Measurements from ENCODE around the gene CCDC78.

The CCDC78 gene

DNA sequence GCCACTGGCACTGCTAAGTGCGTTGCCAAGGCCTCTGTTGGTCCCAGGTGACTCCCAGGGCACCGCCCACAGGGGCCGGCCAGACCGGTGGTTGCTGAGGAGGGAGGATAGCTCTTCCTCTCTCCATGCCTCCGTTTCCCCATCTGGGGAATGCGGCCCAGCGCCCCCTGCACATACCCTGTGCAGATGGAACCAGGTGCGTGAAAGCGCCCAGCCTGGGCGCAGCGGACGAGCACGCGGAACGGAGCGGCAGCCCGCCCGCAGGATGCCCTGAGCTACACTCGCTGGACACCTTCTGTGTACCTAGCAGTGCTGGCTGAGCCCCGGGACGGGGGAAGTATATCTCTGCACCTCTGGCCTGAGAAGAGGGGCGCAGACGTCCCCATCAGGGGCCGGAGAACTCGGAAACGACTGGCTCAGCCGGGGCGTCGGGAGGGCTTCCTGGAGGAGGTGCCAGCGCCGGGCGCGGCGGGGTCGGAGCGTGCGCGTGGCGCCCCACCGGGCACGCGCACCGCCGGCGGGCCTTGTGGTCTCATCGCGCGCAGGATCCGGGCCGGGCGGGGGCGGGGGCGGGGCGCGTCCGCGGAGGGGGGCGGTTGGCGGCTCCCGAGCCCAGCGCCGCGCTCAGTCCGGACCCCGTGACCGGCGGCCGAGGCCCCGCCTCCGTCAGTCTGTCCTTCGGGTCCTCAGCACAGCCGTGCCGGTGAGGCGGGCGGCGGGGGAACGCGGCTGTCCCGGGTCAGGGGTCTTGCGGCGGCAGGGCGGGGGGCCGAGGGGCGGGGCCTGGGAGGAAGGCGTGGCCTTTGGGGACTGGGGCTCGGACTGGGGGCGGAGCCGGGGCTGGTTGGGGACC, at the start of gene CCDC78, which contains the start of gene HAGHL:
Gene CCDC78, minus strand, starts transcription at position 6 of the 853 bp plus-strand sequence. CDS start 76 bp downstream, outside the sequence.
Gene HAGHL, plus strand, starts transcription at position 669 of the 853 bp plus-strand sequence. CDS start 404 bp downstream, outside the sequence.
- no peak for DNase-seq (ENCODE audit: low read depth, low spot score)
- H3K27ac ChIP-seq = peak within 1 kb of the TSS; percentile 45

DNA sequence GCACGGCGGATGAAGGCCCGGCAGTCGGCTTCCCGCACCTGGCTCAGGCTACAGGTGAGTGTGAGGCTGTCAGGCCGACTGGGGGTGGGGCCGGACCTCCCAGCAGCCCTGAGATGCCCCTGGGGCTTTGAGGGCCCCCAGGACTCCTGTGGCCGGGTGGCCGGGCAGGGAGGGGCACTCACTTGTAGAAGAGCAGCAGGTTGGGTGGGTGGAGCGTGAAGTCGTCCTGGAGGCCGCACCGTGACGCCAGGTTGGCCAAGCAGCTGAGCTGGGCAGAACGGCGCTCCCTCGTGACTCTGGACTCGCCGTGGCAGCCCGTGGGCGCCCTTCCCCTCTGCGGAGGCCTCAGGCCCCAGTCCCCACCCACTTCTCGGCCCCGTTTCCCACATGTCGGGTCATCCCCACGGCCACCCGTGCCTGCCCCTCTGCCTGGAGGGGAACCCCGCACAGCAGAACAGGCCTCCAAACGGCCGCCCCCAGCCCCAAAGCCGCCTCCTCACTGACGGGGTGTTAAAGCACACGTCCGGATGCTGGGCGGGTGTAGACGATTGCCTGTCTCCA, 49.1 kb upstream of the CCDC78 start:
- DNase-seq (ENCODE audit: low read depth, low spot score) = no peak
- no peak overlapping the region for H3K27ac ChIP-seq

DNA sequence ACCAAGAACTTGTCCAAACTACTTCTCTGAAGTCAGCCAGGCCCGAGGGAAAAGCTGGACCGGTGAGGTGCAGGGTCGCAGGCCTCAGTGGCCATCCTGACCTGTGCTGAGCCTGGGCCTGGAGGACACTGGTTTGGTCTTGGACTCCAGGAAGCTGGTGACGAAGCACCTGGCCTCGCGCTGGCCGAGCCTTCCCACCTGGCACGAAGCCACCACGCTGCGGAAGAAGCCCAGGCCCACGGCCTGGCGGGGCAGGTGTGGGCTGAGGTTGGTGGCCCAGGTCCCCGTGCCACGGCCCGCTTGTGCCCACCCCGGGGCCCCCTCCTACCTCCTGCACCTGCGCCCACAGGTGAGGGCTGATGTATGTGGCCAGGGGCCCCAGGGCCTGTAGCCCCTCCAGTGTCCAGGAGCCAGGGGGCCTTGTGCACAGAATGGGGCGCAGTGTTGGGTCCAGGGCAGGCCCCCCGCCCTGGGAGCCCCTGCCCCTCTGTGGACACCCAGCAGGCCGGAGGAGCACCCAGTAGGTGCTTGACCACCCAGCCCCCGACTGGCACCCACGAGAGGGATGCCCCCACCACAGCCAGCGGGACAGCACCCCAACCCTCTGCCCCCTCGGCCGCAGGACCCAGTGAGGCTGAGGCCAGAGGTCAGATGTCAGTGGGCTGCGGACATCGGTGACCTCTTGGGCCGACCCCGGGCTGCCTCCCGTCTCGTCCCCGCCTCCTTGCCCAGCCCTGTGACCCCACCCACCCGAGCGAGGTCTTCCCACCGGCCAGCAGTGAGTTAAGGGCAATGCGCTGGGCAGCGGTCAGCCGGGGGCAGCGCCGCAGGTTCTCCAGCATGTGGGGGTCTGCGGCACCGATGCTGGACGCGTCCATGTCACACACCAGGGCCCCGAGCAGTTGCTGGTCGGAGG, 48.1 kb upstream of the CCDC78 start:
- DNase-seq (ENCODE audit: low read depth, low spot score) = no peak
- no peak overlapping the region for H3K27ac ChIP-seq

DNA sequence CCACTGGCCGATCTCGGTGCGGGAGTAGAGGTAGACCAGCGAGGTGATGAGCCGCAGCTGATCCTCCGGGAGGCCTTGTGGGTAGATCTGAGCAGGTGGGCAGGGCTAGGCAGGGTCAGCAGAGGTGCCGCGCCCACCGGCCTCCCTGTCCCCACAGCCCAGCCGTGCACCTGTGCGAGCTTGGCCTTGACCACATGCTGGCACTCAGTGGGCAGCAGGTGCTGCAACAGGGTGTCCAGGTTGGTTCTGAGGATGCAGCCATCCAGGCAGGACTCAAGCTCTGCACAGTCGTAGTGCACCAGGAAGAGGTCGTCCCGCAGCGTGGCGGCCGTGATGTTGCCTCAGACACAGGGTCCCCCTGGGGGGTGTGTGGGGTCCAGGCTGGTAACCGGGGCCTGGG, 46.7 kb upstream of the CCDC78 start:
- no peak for DNase-seq (ENCODE audit: low read depth, low spot score)

DNA sequence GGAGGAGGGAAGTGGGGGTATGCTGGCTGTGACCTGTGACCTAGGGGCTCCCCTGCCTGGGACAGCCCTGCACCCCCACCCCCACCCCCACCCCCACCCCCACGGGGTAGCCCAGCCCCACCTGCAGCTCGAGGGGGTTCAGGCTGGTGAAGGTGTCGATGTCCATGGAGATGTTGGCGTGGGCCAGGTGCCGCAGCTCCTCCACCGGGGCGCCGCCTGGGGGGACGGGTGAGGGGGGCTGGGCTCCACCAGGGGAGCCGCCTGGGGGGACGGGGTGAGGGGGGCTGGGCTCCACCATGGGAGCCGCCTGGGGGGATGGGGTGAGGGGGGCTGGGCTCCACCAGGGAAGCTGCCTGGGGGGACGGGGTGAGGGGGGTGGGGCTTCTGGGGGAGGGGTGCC, 44.2 kb upstream of the CCDC78 start:
- DNase-seq (ENCODE audit: low read depth, low spot score) = no peak
- no peak overlapping the region for H3K27ac ChIP-seq

More for the DNA sequence above, 46.7 kb upstream of the CCDC78 start:
- no peak overlapping the region for H3K27ac ChIP-seq

DNA sequence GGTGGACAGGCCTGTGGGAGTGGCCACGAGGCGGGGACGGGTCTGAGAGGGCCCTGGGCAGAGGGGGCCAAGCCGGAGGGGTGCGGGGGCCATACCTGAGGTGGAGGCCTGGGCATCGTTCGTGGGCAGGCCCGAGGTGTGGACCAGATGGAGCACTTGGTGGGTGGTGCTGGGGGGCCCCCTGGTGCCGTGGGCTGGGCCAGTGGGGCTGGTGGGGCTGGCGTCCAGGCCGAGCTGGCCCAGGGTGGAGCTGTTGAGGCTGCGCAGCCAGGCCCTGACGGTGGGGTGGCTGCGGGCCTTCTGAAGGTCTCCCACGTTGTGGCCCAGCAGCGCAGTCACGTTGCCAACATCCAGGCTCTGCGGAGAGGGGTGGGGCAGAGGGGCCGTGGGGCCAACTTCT, 43.7 kb upstream of the CCDC78 start:
- no peak for DNase-seq (ENCODE audit: low read depth, low spot score)
- H3K27ac ChIP-seq = no peak overlapping the region

DNA sequence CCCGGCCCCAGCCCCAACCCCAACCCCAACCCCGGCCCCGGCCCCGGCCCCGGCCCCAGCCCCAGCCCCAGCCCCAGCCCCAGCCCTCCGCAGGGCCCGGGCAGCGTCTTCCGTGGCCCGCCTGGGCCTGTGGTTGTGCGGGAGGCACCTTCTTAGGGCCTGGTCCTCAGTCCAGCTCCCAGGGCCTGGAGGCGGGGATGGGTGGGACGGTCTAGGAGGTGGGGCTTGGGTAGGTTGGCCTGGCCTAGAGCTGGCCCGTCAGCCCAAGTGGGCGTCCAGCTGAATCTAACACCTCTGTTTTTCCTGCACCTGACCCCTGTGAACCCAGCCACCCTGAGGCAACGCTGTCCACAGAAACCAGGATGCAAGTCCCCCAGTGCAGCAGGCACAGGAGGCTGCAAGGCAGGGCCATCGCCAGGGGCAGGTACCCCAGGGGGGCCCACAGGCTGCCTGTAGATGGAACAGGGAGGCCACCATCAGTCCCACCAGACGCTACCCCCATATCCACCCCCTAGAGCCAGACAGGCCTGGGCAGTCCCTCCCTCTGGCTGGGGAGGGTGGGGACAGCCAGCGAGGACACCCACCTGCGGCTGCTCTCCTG, 43.0 kb upstream of the CCDC78 start:
- no peak for DNase-seq (ENCODE audit: low read depth, low spot score)
- no peak overlapping the region for H3K27ac ChIP-seq

DNA sequence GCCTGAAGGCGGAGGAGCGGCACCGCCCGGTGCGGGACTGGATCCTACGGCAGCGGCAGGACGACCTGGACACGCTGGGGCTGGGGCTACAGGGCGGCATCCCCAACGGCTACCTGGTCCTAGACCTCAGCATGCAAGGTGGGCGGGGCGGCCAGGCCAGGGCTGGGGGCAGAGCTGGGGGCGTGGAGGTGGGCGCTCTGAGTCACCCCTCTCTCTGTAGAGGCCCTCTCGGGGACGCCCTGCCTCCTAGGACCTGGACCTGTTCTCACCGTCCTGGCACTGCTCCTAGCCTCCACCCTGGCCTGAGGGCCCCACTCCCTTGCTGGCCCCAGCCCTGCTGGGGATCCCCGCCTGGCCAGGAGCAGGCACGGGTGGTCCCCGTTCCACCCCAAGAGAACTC, 42.2 kb upstream of the CCDC78 start:
- no peak overlapping the region for H3K27ac ChIP-seq
- no peak for DNase-seq (ENCODE audit: low read depth, low spot score)

DNA sequence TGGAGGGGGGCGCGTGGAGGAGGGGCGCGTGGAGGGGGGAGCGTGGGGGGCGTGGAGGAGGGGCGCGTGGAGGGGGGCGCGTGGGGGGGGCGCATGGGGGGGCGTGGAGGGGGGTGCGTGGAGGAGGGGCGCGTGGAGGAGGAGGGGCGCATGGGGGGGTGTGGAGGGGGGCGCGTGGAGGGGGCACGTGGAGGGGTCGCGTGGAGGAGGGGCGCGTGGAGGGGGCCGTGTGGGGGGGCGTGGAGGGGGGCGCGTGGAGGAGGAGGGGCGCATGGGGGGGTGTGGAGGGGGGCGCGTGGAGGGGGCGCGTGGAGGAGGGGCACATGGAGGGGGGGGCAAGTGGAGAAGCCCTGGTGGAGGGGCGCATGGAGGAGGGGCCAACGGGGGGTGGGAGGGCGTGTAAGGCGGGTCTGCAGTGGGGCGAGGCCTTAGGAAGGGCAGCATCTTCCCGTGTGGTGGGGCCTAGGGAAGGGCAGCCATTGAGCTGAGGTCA, 41.5 kb upstream of the CCDC78 start:
- no peak overlapping the region for H3K27ac ChIP-seq
- DNase-seq (ENCODE audit: low read depth, low spot score) = no peak

DNA sequence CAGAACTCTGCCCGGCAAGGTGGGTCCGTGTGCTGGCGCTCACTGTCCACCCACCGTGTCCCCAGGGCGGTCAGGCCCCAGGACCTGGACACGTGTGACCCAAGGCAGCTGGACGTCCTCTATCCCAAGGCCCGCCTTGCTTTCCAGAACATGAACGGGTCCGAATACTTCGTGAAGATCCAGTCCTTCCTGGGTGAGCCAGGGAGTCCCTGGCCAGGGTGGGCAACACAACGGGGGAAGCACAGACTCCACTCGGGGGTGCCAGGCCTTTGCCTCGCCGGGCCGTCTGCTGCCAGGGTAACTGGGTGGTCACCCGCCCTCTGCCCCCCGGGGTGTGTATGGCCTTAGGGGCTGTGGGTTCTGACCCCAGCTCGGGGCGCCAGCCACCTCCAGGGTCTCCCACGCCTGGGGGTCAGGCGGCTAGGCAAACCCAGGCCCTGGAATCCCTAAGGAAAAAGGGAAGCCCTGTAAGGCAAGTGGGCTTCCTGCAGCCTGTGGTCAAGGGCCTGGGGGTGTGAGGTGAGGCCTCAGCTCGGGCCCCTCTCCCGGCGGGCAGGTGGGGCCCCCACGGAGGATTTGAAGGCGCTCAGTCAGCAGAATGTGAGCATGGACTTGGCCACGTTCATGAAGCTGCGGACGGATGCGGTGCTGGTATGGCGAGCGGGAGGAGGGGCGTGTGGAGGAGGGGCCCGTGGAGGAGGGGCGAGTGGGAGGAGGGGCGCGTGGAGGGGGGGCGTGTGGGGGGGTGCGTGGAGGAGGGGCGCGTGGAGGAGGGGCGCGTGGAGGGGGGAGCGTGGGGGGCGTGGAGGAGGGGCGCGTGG, 40.8 kb upstream of the CCDC78 start:
- no peak for DNase-seq (ENCODE audit: low read depth, low spot score)
- no peak overlapping the region for H3K27ac ChIP-seq

DNA sequence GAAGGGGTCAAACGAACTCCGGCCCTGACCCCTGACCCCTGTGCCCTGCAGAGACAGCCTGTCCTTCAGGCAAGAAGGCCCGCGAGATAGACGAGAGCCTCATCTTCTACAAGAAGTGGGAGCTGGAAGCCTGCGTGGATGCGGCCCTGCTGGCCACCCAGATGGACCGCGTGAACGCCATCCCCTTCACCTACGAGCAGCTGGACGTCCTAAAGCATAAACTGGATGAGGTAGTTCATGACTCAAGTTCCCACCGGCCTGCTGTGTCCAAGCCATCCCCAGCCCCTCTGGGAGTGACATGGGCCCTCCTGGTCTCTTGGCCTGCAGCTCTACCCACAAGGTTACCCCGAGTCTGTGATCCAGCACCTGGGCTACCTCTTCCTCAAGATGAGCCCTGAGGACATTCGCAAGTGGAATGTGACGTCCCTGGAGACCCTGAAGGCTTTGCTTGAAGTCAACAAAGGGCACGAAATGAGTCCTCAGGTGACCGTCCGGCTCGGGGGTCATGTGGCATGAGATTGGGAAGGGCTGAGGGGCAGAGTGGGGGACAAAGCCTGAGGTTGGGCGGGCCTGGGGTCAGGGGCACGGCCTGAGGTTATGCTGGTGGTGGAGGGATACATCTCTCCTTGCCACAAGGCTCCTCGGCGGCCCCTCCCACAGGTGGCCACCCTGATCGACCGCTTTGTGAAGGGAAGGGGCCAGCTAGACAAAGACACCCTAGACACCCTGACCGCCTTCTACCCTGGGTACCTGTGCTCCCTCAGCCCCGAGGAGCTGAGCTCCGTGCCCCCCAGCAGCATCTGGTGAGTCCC, 40.0 kb upstream of the CCDC78 start:
- no peak overlapping the region for H3K27ac ChIP-seq
- no peak for DNase-seq (ENCODE audit: low read depth, low spot score)

DNA sequence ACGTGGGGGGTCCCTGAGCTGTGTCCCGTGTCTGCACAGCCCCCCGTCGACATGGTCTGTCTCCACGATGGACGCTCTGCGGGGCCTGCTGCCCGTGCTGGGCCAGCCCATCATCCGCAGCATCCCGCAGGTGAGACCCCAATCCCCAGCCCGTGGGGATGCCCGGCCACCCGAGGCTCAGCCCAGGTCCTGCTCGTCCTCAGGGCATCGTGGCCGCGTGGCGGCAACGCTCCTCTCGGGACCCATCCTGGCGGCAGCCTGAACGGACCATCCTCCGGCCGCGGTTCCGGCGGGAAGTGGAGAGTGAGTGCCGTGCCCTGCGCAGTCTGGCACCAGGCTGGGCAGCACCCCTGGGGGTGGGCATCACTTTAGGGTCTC, 39.2 kb upstream of the CCDC78 start:
- no peak overlapping the region for H3K27ac ChIP-seq
- DNase-seq (ENCODE audit: low read depth, low spot score) = no peak

DNA sequence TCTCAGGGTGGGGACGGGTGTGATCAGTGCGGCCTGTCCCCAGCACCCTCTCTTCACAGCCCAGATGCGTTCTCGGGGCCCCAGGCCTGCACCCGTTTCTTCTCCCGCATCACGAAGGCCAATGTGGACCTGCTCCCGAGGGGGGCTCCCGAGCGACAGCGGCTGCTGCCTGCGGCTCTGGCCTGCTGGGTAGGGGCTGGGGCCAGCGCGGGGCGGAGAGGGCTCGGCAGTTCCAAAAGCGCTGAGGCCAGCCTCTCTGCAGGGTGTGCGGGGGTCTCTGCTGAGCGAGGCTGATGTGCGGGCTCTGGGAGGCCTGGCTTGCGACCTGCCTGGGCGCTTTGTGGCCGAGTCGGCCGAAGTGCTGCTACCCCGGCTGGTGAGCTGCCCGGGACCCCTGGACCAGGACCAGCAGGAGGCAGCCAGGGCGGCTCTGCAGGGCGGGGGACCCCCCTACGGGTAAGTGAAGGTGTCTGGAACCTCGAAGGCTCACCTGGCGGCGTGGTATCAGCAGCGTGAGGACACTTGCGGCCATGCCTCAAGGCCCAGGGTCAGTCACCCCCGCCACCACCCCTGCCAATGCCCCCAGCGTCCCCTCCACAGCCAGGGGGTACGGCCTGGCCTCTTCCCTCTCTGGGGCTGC, 38.7 kb upstream of the CCDC78 start:
- no peak overlapping the region for H3K27ac ChIP-seq
- no peak for DNase-seq (ENCODE audit: low read depth, low spot score)

DNA sequence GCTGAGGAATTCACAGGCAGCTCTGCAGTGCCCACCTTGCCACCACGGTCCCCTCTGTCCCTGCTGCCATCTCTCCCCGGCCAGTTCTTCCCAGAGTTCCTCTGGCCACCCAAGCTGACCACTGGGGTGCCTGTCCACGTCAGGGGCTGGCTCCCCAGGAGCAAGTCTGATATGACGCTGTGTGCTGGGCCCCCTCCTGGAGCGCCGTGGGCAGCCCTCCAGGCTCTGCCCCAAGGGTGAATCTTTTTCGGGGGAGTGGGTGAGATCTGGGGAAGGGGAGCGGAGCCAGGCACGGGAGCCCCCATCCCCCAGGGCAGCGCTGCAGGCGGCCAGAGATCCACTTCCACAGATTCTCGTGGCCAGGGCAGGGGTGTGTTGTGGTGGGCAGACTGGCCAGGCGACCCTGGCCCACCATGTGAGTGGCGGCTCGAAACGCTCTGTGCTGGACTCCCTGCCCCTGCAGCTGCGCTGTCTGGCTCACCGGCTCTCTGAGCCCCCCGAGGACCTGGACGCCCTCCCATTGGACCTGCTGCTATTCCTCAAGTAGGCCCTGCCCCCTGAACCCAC, 38.0 kb upstream of the CCDC78 start:
- no peak for DNase-seq (ENCODE audit: low read depth, low spot score)
- no peak overlapping the region for H3K27ac ChIP-seq

DNA sequence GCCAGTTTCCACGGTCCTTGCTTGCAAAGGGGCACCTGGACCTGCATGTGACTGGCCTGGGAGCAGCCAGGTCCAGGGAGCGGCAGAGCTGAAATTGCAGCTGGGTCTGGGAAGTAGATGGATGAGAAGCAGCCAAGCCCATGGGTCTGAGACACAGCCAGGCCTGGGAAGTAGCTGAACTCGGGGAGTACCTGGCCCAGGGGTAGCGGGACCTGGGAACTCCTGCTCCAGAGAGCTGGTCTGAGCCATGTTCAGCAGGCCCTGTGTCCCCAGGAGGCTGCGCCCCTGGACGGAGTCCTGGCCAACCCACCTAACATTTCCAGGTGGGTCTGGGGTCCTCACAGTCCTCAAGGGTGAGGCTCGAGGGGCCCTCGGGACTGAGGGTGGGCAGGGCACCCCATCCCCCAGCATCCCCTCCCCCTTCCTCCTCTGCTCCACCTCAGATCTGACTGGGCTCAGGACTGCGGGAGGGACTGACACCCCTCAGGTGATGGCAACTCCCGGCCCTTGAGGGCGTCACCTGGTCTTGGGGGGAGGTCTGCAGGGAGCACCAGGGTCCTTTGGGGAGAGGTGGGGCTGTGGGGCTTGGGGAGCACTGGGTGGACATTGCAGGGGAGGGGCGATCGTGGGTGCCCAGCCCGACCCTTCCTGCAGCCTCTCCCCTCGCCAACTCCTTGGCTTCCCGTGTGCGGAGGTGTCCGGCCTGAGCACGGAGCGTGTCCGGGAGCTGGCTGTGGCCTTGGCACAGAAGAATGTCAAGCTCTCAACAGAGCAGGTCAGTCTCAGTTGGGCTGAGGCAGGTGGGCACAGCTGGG, 37.3 kb upstream of the CCDC78 start:
- DNase-seq (ENCODE audit: low read depth, low spot score) = no peak

DNA sequence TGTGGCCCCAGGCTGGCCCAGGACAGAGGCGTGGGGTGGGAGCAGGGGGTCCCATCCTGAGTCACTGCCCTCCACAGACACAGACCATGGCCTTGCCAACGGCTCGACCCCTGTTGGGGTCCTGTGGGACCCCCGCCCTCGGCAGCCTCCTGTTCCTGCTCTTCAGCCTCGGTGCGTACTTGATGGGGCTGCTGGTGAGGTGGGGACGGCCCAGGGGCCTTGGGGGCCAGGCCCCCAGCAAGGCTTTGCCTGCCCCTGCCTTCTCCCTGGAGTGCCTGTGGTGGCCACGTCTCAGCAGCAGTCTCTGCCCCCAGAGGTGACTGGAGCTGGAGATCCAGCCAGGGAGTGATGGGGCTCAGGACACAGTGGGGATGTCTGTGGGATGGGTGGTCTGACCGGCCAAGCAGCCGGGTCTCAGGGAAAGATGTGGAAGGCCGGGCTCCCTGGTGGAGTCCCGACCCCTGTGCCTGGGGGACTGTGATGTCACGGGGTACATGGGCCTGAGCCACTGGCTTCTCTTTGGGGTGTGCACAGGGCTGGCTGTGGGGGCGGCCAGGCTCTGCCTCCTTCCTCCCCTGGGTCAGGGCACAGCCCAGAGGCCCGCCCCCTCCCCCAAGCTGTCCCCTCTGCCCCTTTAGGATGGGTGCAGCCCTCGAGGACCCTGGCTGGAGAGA, 36.5 kb upstream of the CCDC78 start:
- no peak overlapping the region for H3K27ac ChIP-seq
- no peak for DNase-seq (ENCODE audit: low read depth, low spot score)

More for the DNA sequence above, 37.3 kb upstream of the CCDC78 start:
- H3K27ac ChIP-seq = no peak overlapping the region
